Activated naive CD4-positive, alpha-beta T cell treated with Interleukin-2 at 50 U/mL for 16 hours (primary cell): ENCODE data around the gene SLC6A6.

Experiments used
- DNase-seq: peaks from one replicate; pipeline ENCODE4 v3.0.0-alpha.2; 2020

The SLC6A6 gene

DNA sequence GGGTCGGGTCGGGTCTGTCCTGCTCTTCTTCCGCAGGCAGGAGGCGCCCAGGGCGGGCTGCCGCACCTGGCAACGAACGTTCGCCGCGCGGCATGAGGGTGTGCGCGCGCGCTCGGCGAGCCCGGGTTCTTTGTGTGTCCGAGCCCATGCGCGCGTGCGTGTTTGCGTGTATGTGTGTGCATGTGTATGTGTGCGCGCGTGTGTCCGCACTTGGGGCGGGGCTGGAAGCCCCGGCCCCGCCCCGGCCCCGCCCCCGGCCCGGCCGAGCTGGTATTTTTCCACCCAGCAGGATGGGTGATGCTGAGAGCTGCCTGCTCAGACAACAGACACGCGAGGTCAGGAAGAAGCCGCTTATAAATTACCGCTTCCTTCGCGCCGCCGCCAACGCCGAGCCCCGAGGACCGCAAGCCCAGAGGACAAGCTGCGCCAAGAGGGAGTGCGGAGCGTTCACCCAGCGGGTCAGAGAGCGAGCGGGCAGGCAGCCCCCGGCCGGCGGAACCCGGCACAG lies at the start of gene SLC6A6:
Gene SLC6A6, plus strand, starts transcription at position 303 of the 508 bp plus-strand sequence. CDS start 41,029 bp downstream, outside the sequence.
- peak; percentile 94 for DNase-seq

DNA sequence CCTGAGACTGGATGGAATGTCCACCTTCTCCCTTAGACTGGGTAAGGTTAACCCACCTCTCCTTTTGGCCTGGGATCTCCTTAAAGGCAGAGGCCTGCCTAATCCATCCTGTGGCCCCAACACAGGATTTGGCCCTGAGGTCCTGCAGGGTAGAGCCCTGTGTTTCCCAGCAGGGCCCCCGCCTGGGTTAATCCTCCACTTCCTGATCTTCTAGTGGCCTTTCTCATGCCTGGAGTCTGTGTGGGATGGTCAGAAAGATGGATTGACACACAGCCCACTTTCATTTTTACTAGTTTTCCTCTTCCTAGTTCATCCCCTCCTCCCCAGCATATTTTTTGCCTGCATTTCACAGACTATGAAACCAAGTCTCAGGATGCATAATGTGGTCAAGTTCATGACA lies 48.9 kb upstream of the SLC6A6 start:
- DNase-seq, result no peak

DNA sequence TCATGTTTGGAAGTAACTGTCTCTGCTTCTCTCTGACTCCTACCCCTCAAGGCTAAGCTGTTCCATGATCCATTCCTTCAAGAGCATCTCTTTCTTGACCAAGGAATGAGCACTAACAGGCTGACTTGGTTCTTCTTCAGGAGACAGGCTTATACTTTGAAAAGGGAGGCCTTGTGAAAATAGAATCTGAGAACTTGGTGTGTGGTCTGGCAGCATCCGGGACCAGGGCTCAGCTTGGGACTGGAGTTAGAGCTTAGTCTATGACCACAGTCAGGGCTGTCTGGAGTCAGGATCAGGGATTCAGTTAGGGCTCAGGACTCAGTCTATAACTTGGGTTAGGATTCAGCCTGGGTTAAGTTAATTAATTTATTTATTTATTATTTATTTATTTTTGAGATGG lies 44.9 kb upstream of the SLC6A6 start:
- DNase-seq, result no peak

DNA sequence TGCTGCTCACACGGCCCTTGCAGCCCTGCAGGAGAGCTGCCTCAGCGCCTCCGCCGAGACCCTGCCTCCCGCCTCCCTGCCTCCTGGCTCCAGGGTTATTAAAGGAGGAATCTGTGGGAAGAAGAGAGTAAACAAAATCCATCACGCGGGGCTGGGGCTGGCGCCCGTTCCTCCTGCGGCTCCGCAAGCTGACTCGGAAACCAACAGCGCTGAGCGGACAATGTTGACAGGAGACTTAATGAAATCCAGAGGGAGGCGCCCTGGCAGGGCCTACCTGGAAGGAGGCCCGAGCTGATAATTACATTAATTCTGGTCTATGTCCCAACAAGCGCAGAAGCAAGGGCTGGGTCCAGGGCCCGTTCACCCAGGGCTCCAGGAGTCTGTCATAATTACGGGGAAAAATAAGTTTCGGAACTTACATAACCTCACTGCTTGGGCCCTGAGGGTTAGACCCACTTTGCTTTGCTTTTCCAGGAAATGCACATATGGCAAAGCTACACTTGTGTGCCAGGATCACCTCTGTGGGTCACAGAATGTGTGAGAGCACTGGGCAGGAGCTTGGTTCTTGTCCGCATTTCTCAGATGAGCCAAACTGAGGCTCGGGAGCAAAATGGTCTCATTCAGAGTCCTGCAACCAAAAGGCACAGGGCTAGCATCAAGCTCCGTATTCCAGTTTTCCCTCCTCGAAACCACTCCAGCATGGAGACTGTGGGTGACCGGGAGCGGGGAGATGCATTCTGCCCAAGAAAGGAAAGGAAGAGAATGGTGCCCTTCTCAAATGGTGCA lies 43.8 kb upstream of the SLC6A6 start:
- DNase-seq, result no peak

DNA sequence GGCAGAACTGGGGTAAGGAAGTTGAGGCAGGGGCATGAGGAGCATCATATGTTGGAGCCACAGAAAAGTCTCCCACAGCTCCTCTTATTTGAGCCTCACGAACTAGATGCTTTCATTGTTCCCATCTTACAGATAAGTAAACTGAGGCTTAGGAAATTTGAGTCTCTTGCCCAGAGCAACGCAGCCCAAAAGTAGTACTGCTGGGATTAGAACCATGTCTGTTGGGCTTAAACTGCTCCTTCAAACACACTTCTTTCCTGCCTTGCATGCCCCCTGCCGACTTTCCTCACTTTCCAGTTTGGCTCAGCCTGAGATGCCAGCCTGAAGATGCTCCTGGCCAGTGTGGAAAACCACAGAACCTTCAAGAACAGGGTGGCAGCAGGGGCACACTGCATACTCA lies 43.1 kb upstream of the SLC6A6 start:
- no peak for DNase-seq

DNA sequence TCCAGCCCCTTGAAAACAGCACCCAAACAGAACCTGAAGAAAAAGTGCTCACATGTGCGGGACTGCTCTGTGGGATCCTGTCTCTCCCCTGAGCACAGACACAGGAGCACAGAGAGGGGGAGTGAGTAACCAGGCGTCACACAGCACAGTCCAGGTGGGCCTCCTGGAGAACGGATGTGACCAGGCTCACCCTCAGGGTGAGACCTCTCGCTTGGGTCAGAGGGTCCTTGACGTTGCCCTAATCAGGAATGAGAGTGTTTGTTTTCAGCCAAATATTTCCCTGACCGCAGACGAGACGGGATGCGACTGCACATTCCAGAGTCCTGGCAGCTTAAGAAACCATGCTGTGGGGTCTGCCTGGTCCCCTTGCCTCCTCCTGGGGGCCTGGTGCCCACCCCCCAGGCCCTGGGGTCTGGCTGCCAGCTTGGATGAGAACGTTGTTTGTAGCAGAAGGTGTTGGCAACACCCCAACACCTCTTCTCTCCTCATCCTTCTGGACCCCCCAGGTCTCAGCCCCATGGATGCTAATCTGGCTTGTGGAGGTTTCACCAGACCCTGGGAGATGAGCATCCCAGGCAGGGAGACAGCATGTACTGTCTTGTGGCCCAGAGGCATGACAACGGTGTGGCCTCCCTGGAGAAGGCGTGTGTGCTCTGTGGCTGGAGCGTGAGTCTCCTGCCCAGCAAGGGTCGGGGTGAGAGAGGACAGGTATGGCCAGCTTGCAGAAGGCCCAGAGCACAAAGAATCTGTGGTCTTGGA lies 42.1 kb upstream of the SLC6A6 start:
- no peak for DNase-seq

DNA sequence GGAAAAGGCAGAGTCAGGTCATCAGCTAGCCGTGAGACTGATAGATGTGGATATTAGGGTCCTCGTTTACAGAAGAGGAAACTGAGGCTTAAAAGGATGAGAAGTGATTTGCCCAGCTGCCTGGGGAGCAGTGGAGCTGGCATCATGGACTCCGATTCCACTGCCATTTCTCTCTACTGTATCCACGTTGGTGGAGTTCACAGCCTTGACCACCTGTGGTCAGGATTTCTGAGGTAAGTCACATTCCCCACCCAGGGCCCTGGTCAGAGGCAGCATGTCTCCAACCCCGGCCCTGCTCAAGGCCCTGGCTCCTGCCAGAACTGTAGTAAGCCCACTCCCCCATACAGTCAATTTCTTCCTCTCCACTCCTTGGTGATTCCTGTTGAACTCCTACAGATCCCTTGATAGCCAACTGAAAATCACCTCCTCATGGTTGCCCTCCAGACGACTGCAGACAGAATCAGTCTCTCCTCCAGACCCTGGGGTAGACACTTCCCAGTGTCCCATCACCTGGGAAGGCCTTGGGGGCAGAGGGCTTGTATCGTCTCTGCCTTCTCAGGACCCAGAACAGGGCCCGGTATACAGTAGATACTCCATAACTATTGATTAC lies 41.2 kb upstream of the SLC6A6 start:
- no peak for DNase-seq

DNA sequence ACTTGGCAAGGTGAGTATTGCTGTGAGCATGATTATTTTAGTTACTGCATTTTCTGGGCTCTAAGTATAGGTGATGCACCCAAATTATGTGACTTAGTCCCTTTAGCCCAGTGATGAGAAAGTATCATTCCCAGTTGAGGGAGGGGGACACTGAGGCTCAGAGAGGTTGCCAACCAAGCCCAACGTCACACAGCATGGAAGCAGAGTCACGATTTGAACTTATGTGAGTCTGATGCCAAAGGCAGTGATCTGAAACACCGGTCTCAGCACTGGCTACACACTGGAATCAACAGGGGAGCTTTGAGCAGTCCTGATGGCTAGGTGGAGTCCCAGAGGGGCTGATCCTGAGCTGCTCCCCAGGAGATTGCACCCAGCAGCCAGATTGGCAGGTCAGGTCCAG lies 39.5 kb upstream of the SLC6A6 start:
- DNase-seq, result no peak

DNA sequence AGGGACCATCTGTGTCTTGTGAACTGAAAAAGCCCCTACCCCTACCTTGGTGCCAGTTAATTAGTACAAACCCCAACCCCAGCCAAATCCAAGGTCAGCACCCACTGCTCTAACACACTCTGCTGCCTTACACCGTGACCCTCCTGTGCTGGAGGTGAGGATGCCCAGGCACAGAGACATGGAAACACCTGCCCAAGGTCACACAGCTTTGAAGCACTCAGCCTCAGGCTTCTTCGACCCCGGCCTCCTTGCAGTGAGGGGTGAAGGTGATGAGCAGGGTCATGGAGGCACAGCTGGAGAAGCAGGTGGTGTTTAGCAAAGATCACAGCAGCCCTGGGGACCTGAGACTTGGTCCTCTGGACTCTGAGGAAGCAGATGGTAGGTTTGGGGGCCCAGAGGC lies 39.0 kb upstream of the SLC6A6 start:
- DNase-seq, result no peak

DNA sequence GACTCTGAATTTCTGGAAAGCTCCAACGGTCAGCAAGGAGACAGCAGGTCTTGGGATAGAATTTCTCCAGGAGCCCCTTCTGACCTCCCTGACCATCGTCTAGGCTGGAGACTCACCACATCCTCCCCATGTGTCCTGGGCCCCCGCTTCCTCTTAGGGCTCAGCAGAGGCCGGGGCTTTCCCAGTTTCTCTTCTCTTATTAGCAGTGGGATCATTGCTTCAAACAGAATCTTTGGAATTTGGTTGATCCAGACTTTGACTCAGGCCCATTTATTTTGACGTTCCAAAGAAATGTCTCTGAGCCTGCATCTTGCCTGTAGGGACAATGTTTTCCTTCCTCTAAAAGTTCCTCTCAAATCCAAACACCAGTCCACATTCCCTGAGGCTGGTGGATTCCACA lies 38.4 kb upstream of the SLC6A6 start:
- no peak for DNase-seq

DNA sequence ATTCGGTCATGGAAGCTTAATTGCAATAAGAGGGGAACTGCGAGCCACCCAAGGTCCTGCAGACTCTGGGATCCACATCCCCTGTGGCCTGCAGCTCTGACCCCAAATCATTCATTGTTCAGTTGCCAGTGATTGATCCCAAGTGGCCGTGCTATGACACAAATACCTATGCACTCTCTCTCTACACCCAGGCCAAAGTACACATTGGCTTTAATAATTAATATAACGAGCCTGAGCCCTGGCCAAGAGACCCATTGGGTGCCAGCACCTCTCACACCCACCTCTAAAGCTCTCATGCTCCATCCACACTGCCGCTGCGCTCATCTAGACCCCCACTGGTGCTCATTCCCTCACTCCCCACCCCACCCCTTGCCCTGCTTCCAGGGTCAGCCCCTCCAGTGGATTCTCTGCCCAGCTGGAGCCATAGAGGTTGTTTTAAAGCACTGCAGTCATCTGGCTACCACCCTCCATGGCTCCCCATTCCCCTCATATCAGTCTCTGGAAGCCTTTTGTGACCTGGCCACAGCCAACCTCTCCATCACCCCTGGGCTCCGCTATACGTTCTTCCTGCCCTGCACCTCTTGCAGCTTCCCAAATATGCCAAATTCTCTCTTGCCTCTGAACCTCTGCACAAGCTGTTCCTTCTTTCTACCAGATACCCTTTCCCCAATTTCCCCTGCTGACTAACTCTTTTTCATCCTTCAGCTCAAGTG lies 37.7 kb upstream of the SLC6A6 start:
- no peak for DNase-seq

DNA sequence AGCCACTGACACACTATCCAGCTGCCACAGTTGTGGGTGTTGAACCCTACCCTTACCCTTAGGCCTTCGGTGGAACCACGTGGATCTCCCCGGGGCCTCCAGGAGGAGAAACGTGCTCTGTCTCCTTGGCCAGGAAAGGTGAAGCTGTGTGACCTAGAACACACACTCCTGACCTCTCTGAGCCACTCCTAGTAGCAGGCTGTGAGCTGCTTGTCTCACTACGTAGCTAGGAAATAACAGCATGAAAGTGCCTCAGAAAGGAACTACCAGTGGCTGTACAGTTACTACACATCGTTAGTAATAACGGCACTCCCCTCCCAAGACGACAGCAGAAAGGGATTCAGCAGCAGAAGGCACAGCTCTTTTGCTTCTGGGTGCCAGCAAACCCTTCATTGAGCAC lies 36.2 kb upstream of the SLC6A6 start:
- no peak for DNase-seq

DNA sequence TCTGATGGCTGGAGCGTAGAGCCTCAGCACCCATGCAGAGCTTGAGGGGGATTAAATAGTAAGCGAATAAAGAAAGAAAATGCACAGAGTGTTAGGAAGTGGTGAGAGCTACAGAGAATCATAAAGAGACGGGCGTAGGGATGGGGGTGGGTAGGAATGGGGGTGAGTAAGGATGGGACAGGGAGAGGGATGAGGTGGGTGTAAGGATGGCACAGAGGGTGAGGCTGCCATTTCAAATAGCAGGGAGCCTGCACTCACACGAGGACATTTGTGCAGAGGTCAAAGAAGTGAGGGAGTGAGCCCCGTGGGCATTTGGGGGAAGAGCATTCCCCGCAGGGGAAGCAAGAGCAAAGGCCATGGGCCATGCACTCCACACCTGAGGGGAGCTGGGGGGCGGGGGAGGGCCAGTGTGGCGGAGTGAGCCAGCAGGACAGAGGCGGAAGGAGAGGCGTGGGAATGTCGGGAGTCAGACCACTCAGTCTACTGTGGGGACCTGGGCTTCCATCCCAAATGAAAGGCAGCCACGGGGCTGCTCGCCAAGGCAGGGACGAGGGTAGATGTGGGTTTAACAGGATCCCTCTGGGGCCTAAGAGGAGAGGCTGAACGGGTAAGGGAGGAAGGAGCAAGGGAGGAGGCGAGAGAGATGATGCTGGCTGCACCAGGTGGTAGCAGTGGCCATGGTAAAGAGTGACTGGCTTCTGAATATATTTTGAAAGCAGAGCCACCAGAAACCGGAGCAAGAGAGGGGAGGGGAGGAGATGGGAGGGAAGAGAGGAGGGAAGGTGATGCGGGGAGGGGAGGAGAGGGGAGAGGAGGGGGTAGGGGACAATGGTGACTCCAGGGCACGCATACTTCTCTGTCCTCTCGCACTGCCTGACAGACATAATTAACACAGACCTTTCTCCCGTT lies 35.2 kb upstream of the SLC6A6 start:
- DNase-seq, result no peak

DNA sequence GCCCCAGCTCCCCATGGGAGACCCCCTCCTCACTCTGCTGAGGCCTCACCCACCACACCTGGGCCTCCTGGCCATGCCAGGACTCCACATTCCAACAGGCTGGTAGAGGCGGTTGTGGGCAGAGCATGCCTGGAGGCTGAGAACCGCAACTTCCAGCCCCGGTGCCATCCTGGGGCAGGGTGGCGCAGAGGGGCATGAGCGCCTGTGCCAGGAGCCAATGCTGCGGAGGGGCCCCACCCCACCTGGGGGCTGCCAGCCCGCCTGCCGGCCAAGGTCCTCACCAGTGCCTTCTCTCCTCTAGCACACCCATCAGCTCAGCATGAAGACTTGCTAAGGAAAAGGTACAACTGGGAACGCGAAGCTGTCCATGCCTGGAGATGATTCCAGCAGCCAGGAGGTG lies 34.3 kb upstream of the SLC6A6 start:
- no peak for DNase-seq

DNA sequence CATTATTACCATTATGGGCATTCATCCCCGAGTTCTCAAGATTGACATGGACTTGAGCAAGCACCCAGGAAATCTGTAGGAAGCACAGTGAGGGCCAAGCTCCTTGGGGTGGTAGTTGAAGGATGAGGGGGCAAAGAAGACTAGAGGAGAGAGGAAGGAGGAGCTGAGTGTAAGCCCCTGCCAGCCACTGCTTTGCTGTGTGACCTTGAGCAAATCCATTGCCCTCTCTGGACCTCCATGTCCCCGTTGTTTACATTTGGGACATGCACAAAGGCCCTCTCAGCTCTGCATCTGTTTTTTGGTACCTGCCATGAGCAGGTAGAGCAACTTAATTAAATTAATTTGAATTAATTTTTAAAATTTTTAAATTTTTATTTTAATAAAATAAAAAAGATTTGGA lies 33.5 kb upstream of the SLC6A6 start:
- DNase-seq, result no peak

DNA sequence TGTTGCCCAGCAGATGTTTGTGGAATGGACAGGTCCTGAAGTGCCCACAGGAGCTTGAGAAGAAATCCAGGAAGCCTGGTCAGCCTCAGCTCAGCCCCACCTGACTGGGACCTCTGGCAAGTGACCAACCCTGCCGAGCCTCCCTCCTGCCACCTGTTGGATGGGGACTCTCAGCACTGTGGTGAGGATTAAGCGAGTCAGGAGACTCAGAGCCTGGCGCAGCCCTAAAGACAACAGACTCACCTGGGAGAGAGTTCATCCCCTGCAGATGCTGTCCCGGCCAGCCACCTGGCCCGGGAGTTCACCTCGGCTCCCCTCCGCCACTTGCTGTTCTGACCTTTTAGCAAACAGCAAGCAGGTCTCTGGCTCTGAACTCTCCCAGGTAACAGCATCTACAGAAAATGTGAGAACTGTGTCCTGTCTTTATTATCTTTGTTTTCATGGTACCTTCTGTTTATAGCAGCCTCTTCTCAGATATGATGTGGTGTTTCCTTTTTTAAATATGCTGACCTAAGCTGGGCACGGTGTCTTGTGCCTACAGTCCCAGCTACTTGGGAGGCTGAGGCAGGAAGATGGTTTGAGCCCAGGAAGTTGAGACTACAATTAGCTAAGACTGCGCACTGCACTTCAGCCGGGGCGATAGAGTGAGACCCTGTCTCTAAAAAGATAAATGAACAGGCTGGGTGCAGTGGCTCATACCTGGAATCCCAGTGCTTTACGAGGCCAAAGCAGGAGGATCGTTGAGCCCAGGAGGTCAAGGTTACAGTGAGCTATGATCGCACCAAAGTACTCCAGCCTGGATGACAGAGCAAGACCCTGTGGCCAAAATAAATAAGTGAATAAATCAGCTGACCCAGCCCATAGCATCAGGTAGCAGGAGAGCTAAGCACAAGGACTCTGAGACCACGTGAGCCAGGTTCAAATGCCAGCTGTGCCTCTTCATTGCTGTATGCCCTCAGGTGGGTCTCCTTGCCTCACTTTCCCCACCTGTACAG lies 32.4 kb upstream of the SLC6A6 start:
- no peak for DNase-seq

DNA sequence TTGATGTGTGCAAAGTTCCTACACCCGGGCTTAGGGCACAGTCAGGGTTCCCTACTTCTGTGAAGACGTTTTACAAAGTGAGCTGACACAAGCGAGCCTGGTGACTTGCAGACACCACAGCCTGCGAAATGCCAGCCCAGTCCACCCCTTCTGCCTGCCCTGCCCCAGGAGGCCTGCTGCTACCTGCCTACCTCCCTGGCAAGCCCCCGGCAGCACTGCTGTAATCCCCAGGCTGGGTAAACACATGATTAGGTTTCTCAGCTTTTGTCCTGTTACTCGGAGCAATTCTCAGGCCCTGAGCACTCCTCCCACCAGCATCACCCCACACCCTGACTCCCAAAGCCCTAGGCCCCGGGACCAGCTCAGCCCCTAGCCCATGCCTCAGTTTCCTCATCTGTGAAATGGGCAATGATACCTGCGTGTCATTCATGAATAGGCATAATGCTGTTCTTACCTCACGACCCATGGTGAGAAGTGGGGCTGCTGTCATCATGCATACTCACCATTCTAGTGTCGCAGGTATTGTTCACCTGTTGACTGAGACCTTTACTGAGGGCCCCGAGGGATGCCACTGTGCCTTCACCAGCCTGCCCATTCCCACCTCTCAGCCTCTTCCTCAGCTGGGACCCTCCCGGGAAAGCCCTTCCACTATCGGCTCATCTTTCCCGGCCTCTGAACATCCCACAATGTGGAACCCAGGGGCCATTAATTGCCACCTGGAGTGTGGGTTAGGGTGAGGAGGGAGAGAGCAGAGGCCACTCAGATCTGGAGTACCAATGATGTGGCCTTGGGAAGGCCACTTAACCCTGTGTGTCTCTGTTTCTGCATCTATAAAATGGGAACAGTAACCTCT lies 31.5 kb upstream of the SLC6A6 start:
- no peak for DNase-seq

DNA sequence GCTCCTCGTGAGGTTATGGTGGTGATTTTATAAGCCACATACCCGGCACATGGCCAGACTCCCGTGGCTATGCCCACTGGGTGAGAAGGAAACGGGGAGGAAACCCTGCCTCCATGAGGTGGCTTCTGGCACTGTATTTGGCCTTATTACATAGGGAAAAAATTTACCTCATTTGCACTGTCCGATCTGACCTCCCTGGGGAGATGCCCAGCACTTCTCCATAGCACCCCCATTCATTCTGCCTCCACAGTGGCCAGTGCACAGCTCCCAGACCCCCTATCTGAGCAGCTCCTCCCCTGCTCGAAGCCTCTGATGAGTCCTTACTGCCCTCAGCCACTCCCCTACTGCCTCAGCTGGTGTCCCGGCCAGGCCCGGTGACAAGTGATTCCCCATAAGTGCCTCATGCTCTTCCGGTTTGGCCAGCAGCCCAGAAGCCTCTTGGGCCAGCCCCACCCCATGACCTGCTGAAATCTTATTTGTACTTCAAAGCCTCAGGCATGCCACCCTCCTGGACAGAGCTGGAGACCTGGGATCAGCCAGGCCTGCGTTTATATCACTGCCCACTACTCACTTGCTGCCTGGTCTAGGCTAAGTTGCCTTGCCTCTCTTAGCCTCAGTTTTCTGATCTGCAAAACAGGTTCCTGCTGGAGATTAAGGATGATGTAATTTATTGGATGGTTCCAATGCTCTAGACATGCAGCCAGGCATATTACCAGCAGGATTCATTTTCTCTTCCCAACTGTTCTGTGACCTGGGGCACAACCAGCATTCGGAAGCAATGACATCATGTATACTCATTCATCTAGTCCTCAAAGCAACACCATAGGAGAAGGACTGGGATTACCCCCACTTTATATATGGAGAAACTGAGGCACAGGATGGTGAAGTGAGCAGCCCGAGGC lies 30.6 kb upstream of the SLC6A6 start:
- DNase-seq, result no peak

DNA sequence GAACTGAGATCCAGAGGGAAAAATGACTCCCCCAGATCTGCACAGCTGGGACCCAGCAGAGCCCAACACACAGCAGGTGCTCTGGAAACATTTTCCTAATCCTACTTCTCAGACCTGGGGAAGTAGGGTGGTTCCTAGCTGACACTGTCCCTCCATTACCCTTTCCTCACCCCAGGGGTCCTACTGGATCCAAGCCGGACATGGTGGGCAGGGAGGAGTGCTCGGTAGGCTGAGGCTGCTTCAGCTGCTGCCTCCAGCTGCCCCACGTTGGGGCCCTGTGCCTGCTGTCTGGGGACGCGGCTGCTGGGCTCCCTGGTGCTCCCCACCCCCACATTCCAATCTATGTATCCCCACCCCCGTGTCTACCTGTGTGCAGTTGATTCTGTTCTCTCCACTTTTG lies 29.8 kb upstream of the SLC6A6 start:
- DNase-seq, result no peak
